ENCODE data around the gene SCAMP2. TPM values are rescaled to one million over a fixed set of nuclear protein-coding genes. Genes with fewer than 3 reads are reported as not detected.
A peak's percentile ranks its signal among the peaks of the same experiment; 100 is the strongest.
"Not testable (repeated sequence)": the region's sequence is repeated elsewhere in the genome, so short reads cannot be mapped to it uniquely, and the experiment has no call there.

Gene SCAMP2
- polyA plus RNA-seq, 1 experiment = 116 TPM

DNA sequence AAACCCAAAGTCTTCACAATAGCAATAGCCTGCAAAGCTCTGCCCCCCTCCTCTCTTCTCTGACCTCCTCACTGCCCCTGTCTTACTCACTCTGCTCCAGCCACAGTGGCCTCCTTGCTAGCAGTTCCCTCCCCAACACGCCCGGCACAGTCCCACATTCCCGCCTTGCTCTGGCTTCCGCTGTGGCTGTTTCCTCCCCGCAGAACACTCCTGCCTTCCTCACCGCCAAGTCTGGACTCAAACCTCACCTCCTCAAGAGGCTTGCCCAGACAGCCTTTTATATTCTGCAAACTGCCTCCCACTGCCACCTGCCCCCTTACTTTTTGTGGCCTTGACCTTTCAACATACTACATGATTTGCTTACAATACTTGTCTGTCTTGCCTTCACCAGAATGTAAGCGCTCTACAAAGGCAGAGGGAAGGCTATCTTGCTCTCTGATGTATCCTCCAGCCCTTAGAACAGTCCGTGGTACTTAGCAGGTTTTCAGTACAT is 16.3 kb upstream of the SCAMP2 start:
- no peak for DNase-seq (ENCODE audit: low read depth, low spot score)
- peak overlapping the region; percentile 96 for H3K4me3 ChIP-seq (ENCODE audit: low read depth, low read length)
- no peak overlapping the region for H3K27ac ChIP-seq (ENCODE audit: low read depth, low read length)
- no peaks in the 10 kb centered on the region; the same call in 1 of the 2 replicates for H3K9me3 ChIP-seq (ENCODE audit: control insufficient read depth, insufficient read depth, low read length)
- CTCF ChIA-PET = interaction anchor here (1.1 to 5.7 kb wide), 2 partner anchors 12 to 61 kb away, joined by 4 to 61 read pairs; no protein-coding TSS in a partner anchor
- POLR2A ChIA-PET = interaction anchor here (0.6 to 1.6 kb wide), 3 partner anchors 8 to 17 kb away, joined by 4 to 5 read pairs (median 5); partner anchors contain the start of gene FAM219B
- H3K27me3 ChIP-seq (ENCODE audit: control insufficient read depth, insufficient read depth, low read length) = no peaks in the 10 kb centered on the region
- no peak for TF ChIP-seq CTCF (IDR thresholded peaks at IDR 0.05; ENCODE audit: low read depth, low read length)

DNA sequence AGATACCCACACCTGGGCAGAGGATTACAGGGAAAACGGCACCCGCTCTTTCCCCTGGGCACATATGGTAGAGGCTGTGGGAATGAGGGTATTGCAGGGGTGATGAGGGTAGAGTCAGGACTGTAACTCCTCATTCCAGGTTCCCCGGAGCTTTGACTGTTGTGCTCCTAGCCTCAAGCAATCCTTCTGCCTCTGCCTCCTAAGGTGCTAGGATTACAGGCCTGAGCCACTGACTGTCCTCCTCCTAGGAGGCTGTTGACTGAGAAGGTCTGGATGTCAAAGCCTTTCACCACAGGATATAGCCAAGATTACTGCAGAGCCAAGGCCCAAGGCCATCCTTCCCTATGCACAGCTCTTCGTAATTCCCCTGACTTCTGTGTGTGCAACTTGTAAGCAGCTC is 15.6 kb upstream of the SCAMP2 start:
- no peak for DNase-seq (ENCODE audit: low read depth, low spot score)
- ChIA-PET POLR2A (interaction anchor here (1.1 to 1.6 kb wide), 2 partner anchors 13 to 18 kb away, joined by 3 to 5 read pairs; partner anchors contain the start of gene FAM219B), CTCF (interaction anchor here (5.7 kb wide), 1 partner anchor 13 kb away, joined by 61 read pairs; no protein-coding TSS in a partner anchor)
- Histone ChIP-seq H3K27ac (ENCODE audit: low read depth, low read length) (no peak overlapping the region), H3K9me3 (ENCODE audit: control insufficient read depth, insufficient read depth, low read length) (no peaks in the 10 kb centered on the region; the same call in 1 of the 2 replicates), H3K4me3 (ENCODE audit: low read depth, low read length) (no peak overlapping the region), H3K27me3 (ENCODE audit: control insufficient read depth, insufficient read depth, low read length) (no peaks in the 10 kb centered on the region)
- no peak for TF ChIP-seq CTCF (IDR thresholded peaks at IDR 0.05; ENCODE audit: low read depth, low read length)

- DNase-seq (ENCODE audit: low read depth, low spot score); H3K9me3 ChIP-seq (ENCODE audit: control insufficient read depth, insufficient read depth, low read length); CTCF ChIA-PET; H3K27ac ChIP-seq (ENCODE audit: low read depth, low read length); H3K27me3 ChIP-seq (ENCODE audit: control insufficient read depth, insufficient read depth, low read length); H3K4me3 ChIP-seq (ENCODE audit: low read depth, low read length): not testable (repeated sequence)
- POLR2A ChIA-PET = interaction anchor here (1.1 kb wide), 1 partner anchor 14 kb away, joined by 3 read pairs; no protein-coding TSS in a partner anchor
Observed at GRCh38 chr15:74887537-74888193, 14.5 kb upstream of the SCAMP2 start.

GRCh38 chr15:74885461-74885860 is 12.3 kb upstream of the SCAMP2 start:
- no peak for DNase-seq (ENCODE audit: low read depth, low spot score)
- Histone ChIP-seq H3K27ac (ENCODE audit: low read depth, low read length) (no peak overlapping the region), H3K27me3 (ENCODE audit: control insufficient read depth, insufficient read depth, low read length) (no peaks in the 10 kb centered on the region), H3K9me3 (ENCODE audit: control insufficient read depth, insufficient read depth, low read length) (peaks cover 9% of the 10 kb centered on the region; the same call in 1 of the 2 replicates), H3K4me3 (ENCODE audit: low read depth, low read length) (no peak overlapping the region)
- ChIA-PET POLR2A (interaction anchor here (1.4 kb wide), 1 partner anchor 12 kb away, joined by 5 read pairs; the partner anchor contains the start of gene SCAMP2), CTCF (interaction anchor here (3.0 kb wide), 1 partner anchor 17 kb away, joined by 20 read pairs; no protein-coding TSS in a partner anchor)
- TF ChIP-seq CTCF (IDR thresholded peaks at IDR 0.05; ENCODE audit: low read depth, low read length) = no peak

DNA sequence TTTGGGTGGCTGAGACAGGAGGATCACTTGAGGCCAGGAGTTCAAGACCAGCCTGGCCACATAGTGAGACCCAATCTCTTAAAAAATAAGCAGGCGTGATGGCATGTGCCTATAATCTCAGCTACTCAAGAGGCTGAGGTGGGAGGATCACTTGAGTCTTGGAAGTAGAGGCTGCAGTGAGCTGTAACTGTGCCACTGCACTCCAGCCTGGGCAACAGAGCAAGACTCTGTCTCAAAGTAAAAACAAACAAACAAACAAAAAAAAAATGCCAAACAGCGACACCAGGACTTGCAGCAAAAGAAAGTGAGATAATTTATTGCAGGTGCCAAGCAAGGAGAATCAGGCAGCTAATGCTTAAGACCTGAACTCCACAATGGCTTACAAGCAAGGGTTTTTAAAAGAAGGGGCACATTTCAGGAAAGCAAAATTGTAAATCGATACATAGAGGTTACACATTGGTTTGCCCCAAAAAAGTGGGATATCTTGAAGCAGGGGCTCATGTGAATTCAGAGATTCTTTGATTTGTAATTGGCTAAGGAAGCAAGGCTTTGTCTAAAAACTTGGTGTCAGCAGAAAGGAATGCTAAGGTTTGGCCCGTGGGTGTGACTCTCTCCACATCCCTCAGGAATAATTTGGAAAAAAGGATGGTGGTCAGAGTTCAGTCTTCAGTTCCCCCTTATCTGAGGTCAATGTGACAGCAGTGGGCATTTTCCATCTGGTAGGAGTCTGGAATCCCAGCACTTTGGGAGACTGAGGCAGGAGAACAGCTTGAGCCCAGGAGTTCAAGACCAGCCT is 11.5 kb upstream of the SCAMP2 start:
- TF ChIP-seq CTCF (IDR thresholded peaks at IDR 0.05; ENCODE audit: low read depth, low read length) = no peak
- H3K27ac ChIP-seq (ENCODE audit: low read depth, low read length) = no peak overlapping the region
- no peak overlapping the region for H3K4me3 ChIP-seq (ENCODE audit: low read depth, low read length)
- CTCF ChIA-PET = interaction anchor here (3.0 kb wide), 1 partner anchor 17 kb away, joined by 20 read pairs; no protein-coding TSS in a partner anchor
- no peaks in the 10 kb centered on the region for H3K27me3 ChIP-seq (ENCODE audit: control insufficient read depth, insufficient read depth, low read length)
- H3K9me3 ChIP-seq (ENCODE audit: control insufficient read depth, insufficient read depth, low read length) = peaks cover 9% of the 10 kb centered on the region; the same call in 1 of the 2 replicates
- POLR2A ChIA-PET = interaction anchor here (1.4 kb wide), 1 partner anchor 11 kb away, joined by 5 read pairs; the partner anchor contains the start of gene SCAMP2
- no peak for DNase-seq (ENCODE audit: low read depth, low spot score)

Data from AG04450 (cell line).